Activated CD4-positive, alpha-beta T cell treated with anti-CD3 and anti-CD28 coated beads for 36 hours (primary cell): ENCODE measurements around the gene ZNF470. TPM values are rescaled to one million over a fixed set of nuclear protein-coding genes. Genes with fewer than 3 reads are reported as not detected.

Source experiments
- ATAC-seq: fragments of 200-7000 bp; cut with Tn5 transposase; one replicate; pipeline ENCODE4 v1.10.0; 2021; ENCODE audit warnings: mild to moderate bottlenecking, moderate library complexity
- CTCF ChIA-PET: fragments of 350-600 bp; sonication (Branson Sonifier 250); formaldehyde crosslinking; loops from one replicate; lab custom pipeline; 2021; ENCODE audit warnings: antibody characterized with exemption; lab: Charles Lee
- POLR2A ChIA-PET: fragments of 350-600 bp; sonication (Branson Sonifier 250); formaldehyde crosslinking; loops from one replicate; lab custom pipeline; 2021; ENCODE audit warnings: antibody characterized with exemption, inconsistent platforms; lab: Charles Lee
- DNase-seq: peaks from one replicate; pipeline ENCODE4 v3.0.0-alpha.2; 2020
- H3K27ac Mint-ChIP-seq: one replicate; pipeline ENCODE4 v1.8.0; 2021; ENCODE audit warnings: mixed read lengths
- H3K27me3 Mint-ChIP-seq: one replicate; pipeline ENCODE4 v1.8.0; 2021; ENCODE audit warnings: mixed read lengths
- H3K36me3 Mint-ChIP-seq: one replicate; pipeline ENCODE4 v1.8.0; 2021; ENCODE audit warnings: low read depth, mixed read lengths
- H3K4me1 Mint-ChIP-seq: one replicate; pipeline ENCODE4 v1.8.0; 2021; ENCODE audit warnings: mixed read lengths
- H3K4me3 Mint-ChIP-seq: one replicate; pipeline ENCODE4 v1.8.0; 2021; ENCODE audit warnings: mild to moderate bottlenecking, moderate library complexity, mixed read lengths
- H3K9me3 Mint-ChIP-seq: one replicate; pipeline ENCODE4 v1.8.0; 2021; ENCODE audit warnings: low read depth, mixed read lengths
- intact Hi-C, 2 experiments: fragments of 100-400 bp; cut with DNase I in 1 of 2; cut with micrococcal nuclease in 1 of 2; formaldehyde crosslinking; loops; one replicate each; pipeline versions ENCODE4 v1.14.2 to v1.15.1; 2022 to 2024; cut with DNase I, micrococcal nuclease
- total RNA-seq, 2 experiments: library from RNA; stranded (reverse); gene quantifications; one replicate each; pipeline ENCODE4 v1.2.3, GENCODE V29; 2021

ZNF470 gene
- total RNA-seq, 2 experiments from 2014 or later: 5.0 to 5.6 TPM

- DNase-seq (no peak), ATAC-seq (no peak)
- intact Hi-C loops: no loop called here
- Mint-ChIP-seq H3K36me3 (peaks cover 89% of the 10 kb centered on the region), H3K27ac (no peak overlapping the region), H3K4me1 (peaks cover 8% of the 10 kb centered on the region), H3K4me3 (no peak overlapping the region), H3K9me3 (peaks cover 56% of the 10 kb centered on the region), H3K27me3 (no peaks in the 10 kb centered on the region)
- ChIA-PET POLR2A (no interaction called here), CTCF (no interaction called here)
These were observed 5.3 kb downstream of the ZNF470 start for GRCh38 chr19:56572589-56572988.

DNA sequence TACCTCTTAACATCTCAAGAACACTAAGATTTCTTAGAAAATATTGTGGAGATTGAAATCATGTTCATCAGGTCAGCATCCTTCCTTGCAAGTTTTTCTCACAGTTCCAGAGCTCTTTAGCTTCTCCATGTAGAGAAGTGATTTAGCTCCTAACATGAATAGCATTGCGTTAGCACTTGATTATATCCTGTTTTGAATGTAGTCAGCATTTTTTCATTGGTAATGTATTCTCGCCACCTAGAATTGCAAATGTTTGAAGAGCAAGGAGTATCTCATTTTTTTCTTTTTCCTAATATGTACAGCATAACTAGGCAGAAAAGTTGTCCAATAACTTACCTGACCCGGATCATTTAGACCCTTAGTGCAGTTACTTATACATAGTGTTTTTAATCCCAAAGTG lies 6.6 kb downstream of the ZNF470 start:
- ChIA-PET POLR2A (no interaction called here), CTCF (no interaction called here)
- H3K36me3 Mint-ChIP-seq: peaks cover 85% of the 10 kb centered on the region
- no peaks in the 10 kb centered on the region for H3K4me1 Mint-ChIP-seq
- DNase-seq (no peak), ATAC-seq (no peak)
- H3K9me3 Mint-ChIP-seq: peaks cover 59% of the 10 kb centered on the region
- intact Hi-C loops: no loop called here
- H3K4me3 Mint-ChIP-seq: no peak overlapping the region
- no peaks in the 10 kb centered on the region for H3K27me3 Mint-ChIP-seq
- H3K27ac Mint-ChIP-seq: no peak overlapping the region

DNA sequence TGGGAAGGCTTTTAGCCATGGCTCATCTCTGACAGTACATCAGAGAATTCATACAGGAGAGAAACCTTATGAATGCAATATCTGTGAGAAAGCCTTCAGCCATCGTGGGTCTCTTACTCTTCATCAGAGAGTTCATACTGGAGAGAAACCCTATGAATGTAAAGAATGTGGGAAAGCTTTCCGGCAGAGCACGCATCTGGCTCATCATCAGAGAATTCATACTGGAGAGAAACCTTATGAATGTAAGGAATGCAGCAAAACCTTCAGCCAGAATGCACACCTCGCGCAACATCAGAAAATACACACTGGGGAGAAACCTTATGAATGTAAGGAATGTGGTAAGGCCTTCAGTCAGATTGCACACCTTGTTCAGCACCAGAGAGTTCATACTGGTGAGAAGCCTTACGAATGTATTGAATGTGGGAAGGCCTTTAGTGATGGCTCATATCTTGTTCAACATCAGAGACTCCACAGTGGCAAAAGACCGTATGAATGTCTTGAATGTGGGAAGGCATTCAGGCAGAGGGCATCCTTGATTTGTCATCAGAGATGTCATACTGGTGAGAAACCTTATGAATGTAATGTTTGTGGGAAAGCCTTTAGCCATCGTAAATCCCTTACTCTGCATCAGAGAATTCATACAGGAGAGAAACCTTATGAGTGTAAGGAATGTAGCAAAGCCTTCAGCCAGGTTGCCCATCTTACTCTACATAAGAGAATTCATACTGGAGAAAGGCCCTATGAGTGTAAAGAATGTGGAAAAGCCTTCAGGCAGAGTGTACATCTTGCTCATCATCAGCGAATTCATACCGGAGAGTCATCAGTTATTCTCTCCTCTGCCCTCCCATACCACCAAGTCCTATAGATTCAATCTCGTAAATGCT lies 10.7 kb downstream of the ZNF470 start:
- Mint-ChIP-seq H3K27ac (no peak overlapping the region), H3K4me3 (no peak overlapping the region), H3K4me1 (no peaks in the 10 kb centered on the region), H3K36me3 (peaks cover 72% of the 10 kb centered on the region), H3K9me3 (peaks cover 63% of the 10 kb centered on the region), H3K27me3 (no peaks in the 10 kb centered on the region)
- CTCF ChIA-PET: no interaction called here
- POLR2A ChIA-PET: no interaction called here
- intact Hi-C loops: no loop called here
- ATAC-seq: no peak
- no peak for DNase-seq

- peaks cover 19% of the 10 kb centered on the region for H3K9me3 Mint-ChIP-seq
- intact Hi-C loops: loop anchor here in 1 of 2 experiments (10.0 kb wide), 1 partner anchor 200 kb away; the partner anchor contains the start of gene ZNF582
- H3K27me3 Mint-ChIP-seq: no peaks in the 10 kb centered on the region
- ATAC-seq (no peak), DNase-seq (no peak)
- H3K36me3 Mint-ChIP-seq: peaks cover 31% of the 10 kb centered on the region
- POLR2A ChIA-PET: interaction anchor here (0.9 kb wide), 1 partner anchor 77 kb away, joined by 5 read pairs; the partner anchor contains the start of gene ZNF835
- peaks cover 19% of the 10 kb centered on the region for H3K4me1 Mint-ChIP-seq
- CTCF ChIA-PET: no interaction called here
- peak overlapping the region; percentile 87 for H3K4me3 Mint-ChIP-seq
- H3K27ac Mint-ChIP-seq: peak overlapping the region; percentile 66
These were observed 27.1 kb downstream of the ZNF470 start for GRCh38 chr19:56594446-56594782.

DNA sequence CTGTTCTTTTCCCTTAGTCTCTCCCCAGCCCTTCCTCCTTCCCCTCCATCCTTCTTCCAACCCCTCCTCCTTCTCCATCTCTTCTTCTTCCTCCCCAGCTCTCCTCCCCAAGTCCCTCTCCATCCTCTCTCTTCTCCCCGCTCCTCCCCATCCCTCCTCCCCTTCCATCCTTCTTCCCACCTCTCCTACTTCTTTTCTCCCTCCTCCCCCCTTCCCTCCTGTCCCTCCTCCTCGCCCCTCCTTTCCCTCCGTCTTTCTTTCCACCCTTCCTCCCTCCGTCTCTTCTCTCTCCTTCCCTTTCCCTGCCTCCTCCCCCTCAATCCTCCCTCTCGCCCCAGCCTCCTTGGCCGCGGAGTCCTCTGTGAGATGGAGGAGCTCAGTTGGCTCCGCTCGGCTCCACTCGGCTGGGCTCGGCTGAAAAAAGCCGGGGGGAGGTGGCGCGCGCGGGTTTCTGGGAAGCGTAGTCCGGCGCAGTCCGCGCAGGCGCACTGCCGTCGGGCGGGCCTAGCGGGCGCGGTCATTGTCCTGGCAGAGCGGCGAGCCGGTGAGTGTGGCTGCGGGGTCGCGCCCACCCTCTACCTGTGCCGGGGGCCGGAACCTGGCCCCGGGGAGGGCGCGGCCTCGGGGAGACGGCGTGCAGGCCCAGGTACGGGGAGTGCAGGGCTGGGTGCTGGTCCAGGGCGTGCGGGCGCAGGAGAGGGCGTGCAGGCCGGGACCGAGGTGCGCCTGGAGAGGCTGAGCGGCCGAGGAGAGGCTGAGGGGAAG lies 27.7 kb downstream of the ZNF470 start, which contains the start of gene ZNF71:
TSS of gene ZNF71 (plus strand) at position 520 of the 765 bp plus-strand sequence. CDS start 6,257 bp downstream, outside the sequence.
- intact Hi-C loops: loop anchor here (1.0 to 10.0 kb wide), 11 partner anchors 28 to 1407 kb away; partner anchors contain the start of genes ZFP28 (in 2 of the 2), ZNF470 (in 2 of the 2), ZNF582 (in 2 of the 2) and ZNF471 (in 1 of the 2)
- Mint-ChIP-seq H3K4me3 (peak within 1 kb of the TSS; percentile 87), H3K4me1 (peaks cover 19% of the 10 kb centered on the region), H3K36me3 (peaks cover 35% of the 10 kb centered on the region), H3K9me3 (peaks cover 19% of the 10 kb centered on the region), H3K27ac (peak within 1 kb of the TSS; percentile 71), H3K27me3 (no peaks in the 10 kb centered on the region)
- peak; percentile 98 for ATAC-seq
- POLR2A ChIA-PET: interaction anchor here (0.6 to 0.9 kb wide), 3 partner anchors 11 to 277 kb away, joined by 3 to 5 read pairs (median 3); partner anchors contain the start of gene ZNF835
- DNase-seq: peak; percentile 94
- CTCF ChIA-PET: no interaction called here

DNA sequence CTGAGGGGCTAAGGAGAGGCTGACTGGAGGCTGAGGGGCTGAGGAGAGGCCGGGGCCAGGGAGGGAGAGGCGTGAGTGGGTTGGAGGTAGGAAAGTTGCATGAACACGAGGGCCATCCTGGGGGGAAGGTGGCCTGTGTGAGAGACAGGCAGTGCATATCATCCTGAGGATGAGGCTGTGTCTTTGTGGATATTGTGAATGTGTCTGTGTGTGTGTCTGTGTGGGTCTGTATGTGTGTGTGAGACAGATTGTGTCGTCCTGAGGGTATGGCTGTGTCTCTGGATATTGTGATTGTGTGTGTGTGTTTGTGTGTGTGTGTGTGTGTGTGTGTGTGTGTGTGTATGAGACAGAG lies 28.3 kb downstream of the ZNF470 start:
- Mint-ChIP-seq H3K9me3 (peaks cover 18% of the 10 kb centered on the region), H3K4me3 (peak overlapping the region; percentile 87), H3K36me3 (peaks cover 37% of the 10 kb centered on the region), H3K27me3 (no peaks in the 10 kb centered on the region), H3K4me1 (peaks cover 19% of the 10 kb centered on the region), H3K27ac (peak overlapping the region; percentile 68)
- ChIA-PET CTCF (no interaction called here), POLR2A (interaction anchor here (0.6 to 0.9 kb wide), 3 partner anchors 11 to 278 kb away, joined by 3 to 5 read pairs (median 3); partner anchors contain the start of gene ZNF835)
- ATAC-seq: peak; percentile 40
- intact Hi-C loops: loop anchor here (1.0 to 10.0 kb wide), 11 partner anchors 28 to 1407 kb away; partner anchors contain the start of genes ZFP28 (in 2 of the 2), ZNF470 (in 2 of the 2), ZNF582 (in 2 of the 2) and ZNF471 (in 1 of the 2)
- DNase-seq: no peak

- H3K4me1 Mint-ChIP-seq: peaks cover 21% of the 10 kb centered on the region
- CTCF ChIA-PET: no interaction called here
- POLR2A ChIA-PET: no interaction called here
- H3K9me3 Mint-ChIP-seq: peaks cover 21% of the 10 kb centered on the region
- intact Hi-C loops: loop anchor here in 1 of 2 experiments (10.0 kb wide), 1 partner anchor 202 kb away; the partner anchor contains the start of gene ZNF582
- no peak overlapping the region for H3K4me3 Mint-ChIP-seq
- no peaks in the 10 kb centered on the region for H3K27me3 Mint-ChIP-seq
- no peak overlapping the region for H3K27ac Mint-ChIP-seq
- no peak for ATAC-seq
- peaks cover 46% of the 10 kb centered on the region for H3K36me3 Mint-ChIP-seq
- no peak for DNase-seq
These were observed 29.4 kb downstream of the ZNF470 start for GRCh38 chr19:56596676-56597075.

- Mint-ChIP-seq H3K4me3 (no peak overlapping the region), H3K9me3 (peaks cover 26% of the 10 kb centered on the region)
- POLR2A ChIA-PET: no interaction called here
These were observed 30.4 kb downstream of the ZNF470 start for GRCh38 chr19:56597696-56598095.

DNA sequence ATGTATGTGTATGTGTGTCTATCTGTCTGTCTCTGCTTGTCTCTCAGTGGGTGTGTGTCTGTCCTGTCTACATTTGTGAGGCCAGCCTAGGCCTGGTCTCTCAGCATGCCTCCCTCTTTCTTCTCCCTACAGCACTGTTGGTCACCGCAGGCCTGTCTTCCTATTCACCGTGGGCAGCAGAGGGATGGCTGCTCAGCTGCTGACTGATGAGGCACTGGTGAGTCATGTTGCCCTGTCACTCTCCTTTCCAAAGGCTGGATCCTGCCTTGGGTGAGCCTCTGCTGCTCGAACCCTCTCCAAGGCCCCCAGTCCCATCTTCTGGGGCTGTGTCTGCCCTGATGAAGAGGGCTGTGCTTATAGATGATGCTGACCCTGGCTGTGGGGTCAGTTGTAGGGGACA lies 34.1 kb downstream of the ZNF470 start:
- ATAC-seq (no peak), DNase-seq (no peak)
- no peak overlapping the region for H3K27ac Mint-ChIP-seq
- no peak overlapping the region for H3K4me3 Mint-ChIP-seq
- intact Hi-C loops: no loop called here
- POLR2A ChIA-PET: no interaction called here
- CTCF ChIA-PET: interaction anchor here (0.6 kb wide), 1 partner anchor 846 kb away, joined by 3 read pairs; no protein-coding TSS in a partner anchor
- peaks cover 4% of the 10 kb centered on the region for H3K4me1 Mint-ChIP-seq
- peaks cover 41% of the 10 kb centered on the region for H3K9me3 Mint-ChIP-seq
- H3K36me3 Mint-ChIP-seq: peaks cover 84% of the 10 kb centered on the region
- H3K27me3 Mint-ChIP-seq: no peaks in the 10 kb centered on the region

More at GRCh38 chr19:56597696-56598095, 30.4 kb downstream of the ZNF470 start:
- Mint-ChIP-seq H3K27ac (no peak overlapping the region), H3K36me3 (peaks cover 56% of the 10 kb centered on the region), H3K27me3 (no peaks in the 10 kb centered on the region), H3K4me1 (peaks cover 21% of the 10 kb centered on the region)
- no peak for DNase-seq
- ATAC-seq: no peak
- CTCF ChIA-PET: no interaction called here
- intact Hi-C loops: loop anchor here in 1 of 2 experiments (10.0 kb wide), 1 partner anchor 203 kb away; the partner anchor contains the start of gene ZNF582

DNA sequence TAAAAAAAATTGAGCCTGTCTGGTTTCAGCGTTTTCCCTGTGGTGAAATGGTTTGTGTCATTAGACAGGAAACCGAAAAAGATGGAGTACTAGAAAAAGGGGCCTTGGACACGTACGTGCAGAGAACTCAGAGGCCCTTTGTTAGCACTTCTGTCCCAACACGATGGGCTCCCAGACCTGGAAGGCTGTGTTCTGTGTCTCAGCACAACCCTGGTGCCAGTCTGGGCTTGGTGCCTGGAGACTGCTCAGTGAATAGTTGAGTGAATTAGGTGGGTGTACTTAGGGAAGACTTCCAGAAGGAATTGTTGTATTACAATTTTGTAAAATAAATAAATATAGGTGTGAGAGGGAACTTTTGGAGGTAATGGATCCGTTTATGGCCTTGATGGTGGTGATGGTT lies 36.6 kb downstream of the ZNF470 start:
- POLR2A ChIA-PET: no interaction called here
- Mint-ChIP-seq H3K4me3 (no peak overlapping the region), H3K27ac (no peak overlapping the region), H3K27me3 (no peaks in the 10 kb centered on the region), H3K9me3 (peaks cover 49% of the 10 kb centered on the region), H3K36me3 (peaks cover 86% of the 10 kb centered on the region), H3K4me1 (peaks cover 2% of the 10 kb centered on the region)
- no peak for DNase-seq
- intact Hi-C loops: no loop called here
- CTCF ChIA-PET: no interaction called here
- ATAC-seq: no peak
